Left cardiac atrium (tissue), 4 donors: ENCODE data around the gene SPNS1. TPM values are rescaled to one million over a fixed set of nuclear protein-coding genes. Genes with fewer than 3 reads are reported as not detected.
"Not testable (repeated sequence)": the region's sequence is repeated elsewhere in the genome, so short reads cannot be mapped to it uniquely, and the experiment has no call there.

ENCODE experiments used
- ATAC-seq, 2 donors: fragments of 200-7000 bp; cut with Tn5 transposase; one replicate each; pipeline ENCODE4 v1.9.1; 2020; ENCODE audit warnings: mild to moderate bottlenecking in 2 of 2, moderate library complexity in 2 of 2
- DNase-seq: peaks from one replicate; pipeline ENCODE4 v3.0.0-alpha.2; 2020
- intact Hi-C, 2 donors: fragments of 100-400 bp; cut with DNase I; formaldehyde crosslinking; loops; one replicate each; pipeline versions ENCODE4 v1.14.1 to v1.15.1; 2022 to 2023
- total RNA-seq, 2 donors: library from RNA; stranded (reverse); fragmentation: NEBNext Ultra II Directional; extraction: Animal tissue kit (Norgen Biotek cat#: 25700); gene quantifications; one replicate each; pipeline ENCODE4 v1.2.1, GENCODE V29; 2021
- donor health status: DM: no; HTN: yes; CAD: no.
- donor health status: DM: no; HTN: yes; CAD: no; lungs with severe emphysema.
- donor health status: DM: yes; HTN: yes; CAD: no.
- donor health status: Dilated cardiomyopathy.

Gene SPNS1
- total RNA-seq, 2 donors from 2014 or later = 19.6 to 21.4 TPM

GRCh38 chr16:28950648-28951409 lies 23.7 kb upstream of the SPNS1 start, which contains the start of gene NFATC2IP:
Gene NFATC2IP (plus strand): TSS chr16:28950937. CDS start chr16:28951012, 75 bp downstream.
- peak; percentile 99 for ATAC-seq
- intact Hi-C loops = no loop called here
- peak; percentile 99 for DNase-seq

GRCh38 chr16:28951410-28951943 lies 23.1 kb upstream of the SPNS1 start:
- DNase-seq = no peak
- intact Hi-C loops = no loop called here
- ATAC-seq = peak in 1 of 2 donors; percentile 62

- DNase-seq (no peak), ATAC-seq (no peak)
- intact Hi-C loops = no loop called here
Measured at GRCh38 chr16:28958216-28958615, 16.4 kb upstream of the SPNS1 start.

GRCh38 chr16:28958836-28959235 lies 15.7 kb upstream of the SPNS1 start:
- ATAC-seq (no peak), DNase-seq (no peak)
- intact Hi-C loops = no loop called here

GRCh38 chr16:28964072-28964471 lies 10.5 kb upstream of the SPNS1 start:
- no peak for ATAC-seq
- no peak for DNase-seq
- intact Hi-C loops = no loop called here

GRCh38 chr16:28964496-28964895 lies 10.1 kb upstream of the SPNS1 start:
- DNase-seq (no peak), ATAC-seq (no peak)
- intact Hi-C loops = no loop called here

- intact Hi-C loops = no loop called here
- DNase-seq = no peak
- no peak for ATAC-seq
Measured at GRCh38 chr16:28967156-28967555, 7.4 kb upstream of the SPNS1 start.

GRCh38 chr16:28969696-28970095 lies 4.9 kb upstream of the SPNS1 start:
- DNase-seq, intact Hi-C loops, ATAC-seq: not testable (repeated sequence)

- DNase-seq (peak; percentile 68), ATAC-seq (peak; percentile 52 to 65)
- intact Hi-C loops = no loop called here
Measured at GRCh38 chr16:28974007-28974436, 556 bp upstream of the SPNS1 start.

GRCh38 chr16:28975158-28975599 lies 601 bp downstream of the SPNS1 start:
- ATAC-seq (peak in 1 of 2 donors; percentile 13), DNase-seq (no peak)
- intact Hi-C loops = no loop called here

- DNase-seq (no peak), ATAC-seq (no peak)
- intact Hi-C loops = no loop called here
Measured at GRCh38 chr16:28977703-28978662, 3.4 kb downstream of the SPNS1 start.

- DNase-seq, intact Hi-C loops, ATAC-seq: not testable (repeated sequence)
Measured at GRCh38 chr16:28980330-28980729, 5.8 kb downstream of the SPNS1 start.

GRCh38 chr16:28980929-28981328 lies 6.4 kb downstream of the SPNS1 start:
- ATAC-seq = no peak
- intact Hi-C loops = no loop called here

GRCh38 chr16:28981517-28981916 lies 6.9 kb downstream of the SPNS1 start:
- ATAC-seq (no peak), DNase-seq (no peak)
- intact Hi-C loops = no loop called here

More at GRCh38 chr16:28980929-28981328, 6.4 kb downstream of the SPNS1 start:
- no peak for DNase-seq

GRCh38 chr16:28982418-28982817 lies 7.8 kb downstream of the SPNS1 start:
- DNase-seq = no peak

GRCh38 chr16:28982949-28983348 lies 8.4 kb downstream of the SPNS1 start:
- DNase-seq = no peak
- intact Hi-C loops = no loop called here
- ATAC-seq = no peak

More at GRCh38 chr16:28982418-28982817, 7.8 kb downstream of the SPNS1 start:
- intact Hi-C loops = no loop called here
- ATAC-seq = no peak

GRCh38 chr16:28983644-28984043 lies 9.1 kb downstream of the SPNS1 start:
- no peak for DNase-seq
- intact Hi-C loops = no loop called here

GRCh38 chr16:28984091-28984490 lies 9.5 kb downstream of the SPNS1 start:
- intact Hi-C loops = no loop called here
- ATAC-seq (no peak), DNase-seq (no peak)

More at GRCh38 chr16:28983644-28984043, 9.1 kb downstream of the SPNS1 start:
- ATAC-seq = no peak

- peak; percentile 35 to 65 for ATAC-seq
- no peak for DNase-seq
- intact Hi-C loops = no loop called here
Measured at GRCh38 chr16:28984619-28985135, 10.1 kb downstream of the SPNS1 start, which contains the start of gene LAT. Gene LAT (plus strand): TSS chr16:28985052. CDS start chr16:28985418, 366 bp downstream.
